Hepatocyte (in vitro differentiated cells): ENCODE measurements around the gene IL34.

Experiments
- EZH2phosphoT487 ChIP-seq: fragments of 200-600 bp; sonication (generic); IDR thresholded peaks from one replicate; pipeline ENCODE4 v1.6.1; 2018; ENCODE audit warnings: antibody characterized with exemption, mild to moderate bottlenecking, low read depth, moderate library complexity; ENCODE audit not compliant: unreplicated experiment, severe bottlenecking
- TF ChIP-seq, protein P1 (sequence below): fragments of 200-600 bp; sonication (generic); IDR thresholded peaks from 2 replicates; pipeline ENCODE4 v1.5.1; 2016; ENCODE audit warnings: antibody characterized with exemption, mild to moderate bottlenecking; ENCODE audit not compliant: poor library complexity

DNA sequence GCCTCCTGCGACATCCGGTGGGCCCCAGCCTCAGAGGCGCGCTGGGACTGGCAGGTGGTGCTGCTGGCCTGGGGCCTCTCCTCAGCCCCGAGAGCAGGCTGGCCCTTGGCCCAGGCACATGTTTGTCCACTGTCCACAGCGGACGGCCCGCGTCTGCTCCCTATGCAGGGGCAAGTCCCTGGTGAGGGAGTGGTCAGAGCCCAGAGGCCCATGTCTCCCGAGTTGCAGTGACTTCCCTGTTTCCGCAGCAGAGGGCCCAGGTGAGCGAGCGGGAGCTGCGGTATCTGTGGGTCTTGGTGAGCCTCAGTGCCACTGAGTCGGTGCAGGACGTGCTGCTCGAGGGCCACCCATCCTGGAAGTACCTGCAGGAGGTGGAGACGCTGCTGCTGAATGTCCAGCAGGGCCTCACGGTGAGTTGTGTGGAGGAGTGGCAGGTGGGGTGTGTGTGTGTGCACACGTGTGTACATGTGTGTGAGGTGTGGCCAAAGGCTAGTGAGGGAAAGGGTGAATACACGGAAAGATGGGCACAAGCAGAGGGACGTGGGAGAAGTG, 10.4 kb downstream of the IL34 start:
- TF ChIP-seq, protein P1, sequence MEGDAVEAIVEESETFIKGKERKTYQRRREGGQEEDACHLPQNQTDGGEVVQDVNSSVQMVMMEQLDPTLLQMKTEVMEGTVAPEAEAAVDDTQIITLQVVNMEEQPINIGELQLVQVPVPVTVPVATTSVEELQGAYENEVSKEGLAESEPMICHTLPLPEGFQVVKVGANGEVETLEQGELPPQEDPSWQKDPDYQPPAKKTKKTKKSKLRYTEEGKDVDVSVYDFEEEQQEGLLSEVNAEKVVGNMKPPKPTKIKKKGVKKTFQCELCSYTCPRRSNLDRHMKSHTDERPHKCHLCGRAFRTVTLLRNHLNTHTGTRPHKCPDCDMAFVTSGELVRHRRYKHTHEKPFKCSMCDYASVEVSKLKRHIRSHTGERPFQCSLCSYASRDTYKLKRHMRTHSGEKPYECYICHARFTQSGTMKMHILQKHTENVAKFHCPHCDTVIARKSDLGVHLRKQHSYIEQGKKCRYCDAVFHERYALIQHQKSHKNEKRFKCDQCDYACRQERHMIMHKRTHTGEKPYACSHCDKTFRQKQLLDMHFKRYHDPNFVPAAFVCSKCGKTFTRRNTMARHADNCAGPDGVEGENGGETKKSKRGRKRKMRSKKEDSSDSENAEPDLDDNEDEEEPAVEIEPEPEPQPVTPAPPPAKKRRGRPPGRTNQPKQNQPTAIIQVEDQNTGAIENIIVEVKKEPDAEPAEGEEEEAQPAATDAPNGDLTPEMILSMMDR: no peak
- no peak for TF ChIP-seq EZH2phosphoT487
